RWPE2 (cell line): ENCODE measurements around the gene HAS3.

Experiments
- ATAC-seq: fragments of 200-7000 bp; cut with Tn5 transposase; 3 replicates; pipeline ENCODE4 v1.9.1; 2021; ENCODE audit warnings: low read depth
- DNase-seq: peaks from one replicate; pipeline ENCODE4 v3.0.0-alpha.2; 2020; ENCODE audit warnings: low spot score
- H3K27ac ChIP-seq: fragments of 450-650 bp; 2 replicates; pipeline ENCODE4 v1.5.1; 2017; ENCODE audit warnings: mild to moderate bottlenecking; ENCODE audit not compliant: poor library complexity, severe bottlenecking
- H3K27me3 ChIP-seq: fragments of 250-450 bp; sonication (Bioruptor Pico); 2 replicates; pipeline ENCODE4 v1.5.1; 2021; ENCODE audit warnings: mild to moderate bottlenecking, moderate library complexity; ENCODE audit not compliant: insufficient read depth, poor library complexity, severe bottlenecking
- H3K36me3 ChIP-seq: fragments of 250-450 bp; sonication (Bioruptor Pico); 2 replicates; pipeline ENCODE4 v1.5.1; 2020; ENCODE audit warnings: low read depth, mild to moderate bottlenecking, moderate library complexity
- H3K4me1 ChIP-seq: fragments of 250-450 bp; sonication (Bioruptor Pico); 2 replicates; pipeline ENCODE4 v1.5.1; 2021; ENCODE audit warnings: mild to moderate bottlenecking, moderate library complexity; ENCODE audit not compliant: insufficient read depth, poor library complexity, severe bottlenecking
- H3K4me3 ChIP-seq: fragments of 250-450 bp; sonication (Bioruptor Pico); 2 replicates; pipeline ENCODE4 v1.5.1; 2021; ENCODE audit warnings: mild to moderate bottlenecking, moderate library complexity; ENCODE audit not compliant: severe bottlenecking
- H3K9me3 ChIP-seq: fragments of 250-450 bp; sonication (Bioruptor Pico); 2 replicates; pipeline ENCODE4 v1.5.1; 2021; ENCODE audit warnings: mild to moderate bottlenecking, moderate library complexity; ENCODE audit not compliant: severe bottlenecking
- TF ChIP-seq, protein P1 (sequence below): fragments of 450-650 bp; IDR thresholded peaks from one replicate; pipeline ENCODE4 v1.5.1; 2017; ENCODE audit warnings: mild to moderate bottlenecking, moderate library complexity; ENCODE audit not compliant: poor library complexity, severe bottlenecking

Gene HAS3

DNA sequence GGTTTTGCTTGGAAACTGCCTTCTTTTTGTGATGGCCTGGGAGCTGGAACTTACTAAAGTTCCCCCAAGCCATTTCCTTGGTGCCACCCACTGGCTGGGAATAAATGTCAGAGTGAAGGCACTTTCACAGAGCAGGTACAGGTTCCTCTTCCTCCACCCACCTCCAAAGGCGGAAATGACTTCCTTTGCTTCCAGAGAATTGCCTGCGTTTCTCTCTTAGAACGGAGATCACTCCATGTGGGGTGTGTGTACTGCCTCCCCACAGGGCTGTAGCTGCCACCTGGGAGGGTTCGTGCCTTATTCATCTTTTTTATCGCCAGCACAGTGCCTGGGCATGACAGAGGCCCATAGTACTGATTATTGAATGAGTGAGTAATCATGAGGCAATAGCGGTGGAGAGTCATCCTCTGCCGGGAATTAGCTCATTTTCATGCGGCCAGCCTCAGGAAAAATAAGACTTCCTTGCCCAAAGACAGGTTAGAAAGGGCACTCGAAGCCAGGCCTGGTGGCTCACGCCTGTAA lies 32.2 kb upstream of the HAS3 start:
- peak overlapping the region; percentile 92 for H3K27ac ChIP-seq
- DNase-seq = peak; percentile 93
- no peaks in the 10 kb centered on the region for H3K9me3 ChIP-seq
- H3K4me1 ChIP-seq = peaks cover 42% of the 10 kb centered on the region
- no peaks in the 10 kb centered on the region for H3K27me3 ChIP-seq
- H3K36me3 ChIP-seq = no peaks in the 10 kb centered on the region
- TF ChIP-seq, protein P1, sequence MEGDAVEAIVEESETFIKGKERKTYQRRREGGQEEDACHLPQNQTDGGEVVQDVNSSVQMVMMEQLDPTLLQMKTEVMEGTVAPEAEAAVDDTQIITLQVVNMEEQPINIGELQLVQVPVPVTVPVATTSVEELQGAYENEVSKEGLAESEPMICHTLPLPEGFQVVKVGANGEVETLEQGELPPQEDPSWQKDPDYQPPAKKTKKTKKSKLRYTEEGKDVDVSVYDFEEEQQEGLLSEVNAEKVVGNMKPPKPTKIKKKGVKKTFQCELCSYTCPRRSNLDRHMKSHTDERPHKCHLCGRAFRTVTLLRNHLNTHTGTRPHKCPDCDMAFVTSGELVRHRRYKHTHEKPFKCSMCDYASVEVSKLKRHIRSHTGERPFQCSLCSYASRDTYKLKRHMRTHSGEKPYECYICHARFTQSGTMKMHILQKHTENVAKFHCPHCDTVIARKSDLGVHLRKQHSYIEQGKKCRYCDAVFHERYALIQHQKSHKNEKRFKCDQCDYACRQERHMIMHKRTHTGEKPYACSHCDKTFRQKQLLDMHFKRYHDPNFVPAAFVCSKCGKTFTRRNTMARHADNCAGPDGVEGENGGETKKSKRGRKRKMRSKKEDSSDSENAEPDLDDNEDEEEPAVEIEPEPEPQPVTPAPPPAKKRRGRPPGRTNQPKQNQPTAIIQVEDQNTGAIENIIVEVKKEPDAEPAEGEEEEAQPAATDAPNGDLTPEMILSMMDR = peak; percentile 32
- ATAC-seq = peak; percentile 99
- H3K4me3 ChIP-seq = no peak overlapping the region

DNA sequence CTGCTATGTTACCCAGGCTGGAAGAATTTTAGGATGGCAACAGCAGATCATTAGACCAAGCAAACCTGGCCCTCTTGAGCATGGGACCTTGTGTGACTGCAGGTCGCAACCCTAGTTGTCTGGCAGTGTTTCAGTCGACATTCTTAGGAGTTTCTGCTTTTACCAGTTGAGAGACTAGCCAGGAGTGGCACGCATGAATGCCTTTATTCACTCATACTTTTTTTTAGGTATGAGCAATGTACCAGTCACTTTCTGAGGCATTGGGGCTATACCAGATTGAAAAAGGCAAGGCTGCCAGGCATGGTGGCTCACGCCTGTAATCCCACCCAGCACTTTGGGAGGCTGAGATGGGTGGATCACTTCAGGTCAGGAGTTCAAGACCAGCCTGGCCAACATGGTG lies 28.2 kb upstream of the HAS3 start:
- peaks cover 35% of the 10 kb centered on the region for H3K4me1 ChIP-seq

DNA sequence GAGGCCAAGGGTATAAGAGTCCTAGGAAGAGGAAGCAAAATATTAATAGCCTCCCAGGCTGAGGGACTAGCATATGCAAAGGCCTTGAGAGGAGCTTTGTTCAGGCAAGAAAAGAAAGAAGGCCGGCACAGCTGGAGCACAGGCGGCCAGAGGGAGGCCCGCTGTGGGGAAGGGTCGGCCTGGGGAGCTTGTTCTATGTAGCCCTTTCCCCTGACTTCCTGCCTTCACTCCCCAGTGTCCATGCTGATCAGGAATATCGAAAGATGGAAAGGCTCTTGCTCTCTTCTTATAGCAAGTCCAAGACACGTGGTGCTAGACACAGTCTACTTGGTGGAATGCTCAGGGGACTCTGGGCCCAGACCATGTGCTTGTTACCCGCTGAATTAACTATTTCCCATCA lies 27.4 kb upstream of the HAS3 start:
- Histone ChIP-seq H3K4me3 (no peak overlapping the region), H3K4me1 (peaks cover 27% of the 10 kb centered on the region), H3K36me3 (no peaks in the 10 kb centered on the region), H3K27me3 (no peaks in the 10 kb centered on the region), H3K9me3 (no peaks in the 10 kb centered on the region), H3K27ac (peak overlapping the region; percentile 64)
- ATAC-seq = no peak
- TF ChIP-seq, protein P1 = no peak
- DNase-seq = no peak

More for the DNA sequence above, 28.2 kb upstream of the HAS3 start:
- Histone ChIP-seq H3K36me3 (no peaks in the 10 kb centered on the region), H3K27ac (peak overlapping the region; percentile 64), H3K27me3 (no peaks in the 10 kb centered on the region), H3K4me3 (no peak overlapping the region), H3K9me3 (no peaks in the 10 kb centered on the region)
- DNase-seq = peak; percentile 74
- TF ChIP-seq, protein P1 = no peak
- ATAC-seq = peak; percentile 63

DNA sequence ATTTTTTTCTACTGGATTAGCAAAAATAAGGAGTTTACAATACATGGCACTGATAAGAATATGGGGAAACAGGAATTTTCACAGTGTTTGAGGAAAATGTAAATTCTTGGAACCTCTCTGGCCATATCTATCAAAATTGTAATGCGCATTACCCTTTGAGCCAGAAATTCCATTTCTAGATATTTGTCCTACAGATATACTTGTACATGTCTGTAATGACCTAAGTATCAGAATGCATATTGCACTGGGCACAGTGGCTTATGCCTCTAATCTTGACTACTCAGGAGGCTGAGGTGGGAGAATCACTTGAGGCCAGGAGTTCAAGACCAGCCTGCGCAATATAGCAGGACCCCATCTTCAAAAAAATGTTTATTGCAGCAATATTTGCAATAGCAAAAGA lies 25.8 kb upstream of the HAS3 start:
- Histone ChIP-seq H3K9me3 (no peaks in the 10 kb centered on the region), H3K4me1 (peaks cover 17% of the 10 kb centered on the region), H3K27ac (no peak overlapping the region), H3K4me3 (no peak overlapping the region), H3K27me3 (no peaks in the 10 kb centered on the region), H3K36me3 (no peaks in the 10 kb centered on the region)
- TF ChIP-seq, protein P1 = no peak
- ATAC-seq (no peak), DNase-seq (no peak)

DNA sequence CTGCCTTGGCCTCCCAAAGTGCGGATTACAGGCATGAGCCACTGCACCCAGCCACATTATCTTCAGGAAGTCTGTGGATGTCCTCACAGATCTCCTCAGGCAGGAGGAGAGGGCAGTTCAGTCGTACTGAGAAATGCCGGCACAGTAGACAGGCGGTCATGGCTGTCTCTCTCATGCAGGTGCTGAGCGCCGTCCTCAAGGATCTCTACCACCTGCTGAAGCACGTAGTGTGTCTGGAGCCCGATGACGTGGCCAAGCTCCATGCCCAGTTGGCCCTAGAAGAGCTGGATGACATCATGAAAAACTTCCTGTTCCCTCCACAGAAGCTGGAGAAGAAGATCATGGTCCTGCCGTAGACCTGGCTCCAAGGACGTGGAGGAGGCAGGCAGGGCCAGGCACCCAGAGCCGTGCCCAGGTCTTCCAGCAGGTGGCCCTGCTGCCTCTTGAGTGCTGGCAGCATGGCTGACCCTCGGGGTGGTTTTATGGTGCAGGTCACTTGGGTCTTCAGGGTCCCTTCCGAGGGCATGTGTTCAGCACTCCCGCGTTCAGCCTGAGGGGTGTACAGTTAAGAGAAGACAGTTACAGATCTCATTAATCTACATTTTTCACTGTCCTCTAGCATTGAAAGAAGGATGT lies 22.0 kb upstream of the HAS3 start:
- DNase-seq (no peak), ATAC-seq (no peak)
- TF ChIP-seq, protein P1 = no peak
- H3K27me3 ChIP-seq = no peaks in the 10 kb centered on the region
- H3K4me3 ChIP-seq = no peak overlapping the region
- no peaks in the 10 kb centered on the region for H3K9me3 ChIP-seq
- H3K27ac ChIP-seq = no peak overlapping the region
- H3K36me3 ChIP-seq = no peaks in the 10 kb centered on the region
- H3K4me1 ChIP-seq = peaks cover 3% of the 10 kb centered on the region
